Activated CD8-positive, alpha-beta T cell treated with anti-CD3 and anti-CD28 coated beads, Interleukin-2, amount 10 ng/mL, durations not matched to agents 7 days and 5 days (primary cell): ENCODE results near the gene ZRSR2. TPM values are rescaled to one million over a fixed set of nuclear protein-coding genes. Genes with fewer than 3 reads are reported as not detected.
"Not testable (repeated sequence)": the region's sequence is repeated elsewhere in the genome, so short reads cannot be mapped to it uniquely, and the experiment has no call there.

Source experiments
- ATAC-seq: fragments of 150-1000 bp; cut with Tn5 transposase; one replicate; pipeline ENCODE4 v1.10.0; 2021; ENCODE audit warnings: moderate library complexity
- CTCF ChIA-PET: fragments of 350-600 bp; sonication (Branson Sonifier 250); formaldehyde crosslinking; loops from one replicate; lab custom pipeline; 2021; ENCODE audit warnings: antibody characterized with exemption; lab: Charles Lee
- POLR2A ChIA-PET: fragments of 350-600 bp; sonication (Branson Sonifier 250); formaldehyde crosslinking; loops from one replicate; lab custom pipeline; 2021; ENCODE audit warnings: antibody characterized with exemption; lab: Charles Lee
- DNase-seq: peaks from one replicate; pipeline ENCODE4 v3.0.0-alpha.2; 2020
- H3K27ac Mint-ChIP-seq: one replicate; pipeline ENCODE4 v1.8.0; 2021; ENCODE audit warnings: mild to moderate bottlenecking, mixed read lengths
- H3K27me3 Mint-ChIP-seq: one replicate; pipeline ENCODE4 v1.8.0; 2021; ENCODE audit warnings: low read depth, mixed read lengths
- H3K36me3 Mint-ChIP-seq: one replicate; pipeline ENCODE4 v1.8.0; 2021; ENCODE audit warnings: low read depth, mixed read lengths
- H3K4me1 Mint-ChIP-seq: one replicate; pipeline ENCODE4 v1.8.0; 2021; ENCODE audit warnings: low read depth, mixed read lengths
- H3K4me3 Mint-ChIP-seq: one replicate; pipeline ENCODE4 v1.8.0; 2021; ENCODE audit warnings: mild to moderate bottlenecking, mixed read lengths
- H3K9me3 Mint-ChIP-seq: one replicate; pipeline ENCODE4 v1.8.0; 2022; ENCODE audit warnings: mixed read lengths; ENCODE audit not compliant: insufficient read depth
- total RNA-seq, 2 experiments: library from RNA; stranded (reverse); gene quantifications; one replicate each; pipeline ENCODE4 v1.2.3, GENCODE V29; 2021

The ZRSR2 gene
- total RNA-seq, 2 experiments from 2014 or later = 15.9 to 16.0 TPM

DNA sequence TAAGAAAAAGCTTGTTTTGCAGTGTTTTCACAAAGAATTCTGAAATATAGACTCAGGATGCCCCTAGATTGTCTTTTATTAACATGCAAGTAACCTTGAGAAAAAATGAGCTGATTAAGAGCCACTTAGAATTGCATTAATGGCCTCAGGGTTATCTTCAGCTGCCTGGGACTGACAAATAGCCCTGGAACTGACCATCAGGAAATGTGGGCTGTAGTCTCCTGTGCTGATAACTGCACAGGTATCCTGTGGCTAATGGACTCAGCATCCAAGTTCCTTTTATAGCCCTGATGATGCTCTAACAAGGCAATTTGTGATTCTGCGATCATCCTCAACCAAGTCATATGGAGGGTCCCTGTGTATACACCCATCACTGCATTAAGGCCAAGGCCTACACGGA lies 35.2 kb upstream of the ZRSR2 start:
- Mint-ChIP-seq H3K9me3 (no peaks in the 10 kb centered on the region), H3K36me3 (peaks cover 18% of the 10 kb centered on the region), H3K27me3 (no peaks in the 10 kb centered on the region), H3K4me3 (no peak overlapping the region), H3K27ac (no peak overlapping the region), H3K4me1 (peaks cover 51% of the 10 kb centered on the region)
- no peak for ATAC-seq
- DNase-seq = no peak
- CTCF ChIA-PET = no interaction called here
- POLR2A ChIA-PET = interaction anchor here (2.5 kb wide), 1 partner anchor 17 kb away, joined by 15 read pairs; the partner anchor contains the start of gene CA5B

DNA sequence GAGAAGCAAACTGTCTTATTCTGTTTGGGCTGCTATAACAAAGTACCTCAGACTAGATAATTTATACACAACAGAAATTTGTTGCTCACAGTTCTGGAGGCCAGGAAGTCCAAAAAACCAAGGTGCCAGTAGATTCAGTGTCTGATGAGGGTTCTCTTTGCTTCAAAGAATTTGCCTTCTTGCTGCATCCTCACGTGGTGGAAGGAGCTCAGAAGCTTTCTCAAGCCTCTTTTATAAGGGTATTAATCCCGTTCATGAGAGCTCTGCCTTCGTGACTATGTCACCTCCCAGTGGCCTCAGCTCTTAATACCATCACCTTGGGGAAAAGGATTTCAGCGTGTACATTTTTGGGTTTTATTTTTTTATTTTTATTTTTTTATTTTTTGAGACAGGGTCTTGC lies 32.1 kb upstream of the ZRSR2 start:
- H3K27ac Mint-ChIP-seq = peak overlapping the region; percentile 82
- H3K4me1 Mint-ChIP-seq = peaks cover 30% of the 10 kb centered on the region
- peaks cover 7% of the 10 kb centered on the region for H3K36me3 Mint-ChIP-seq
- DNase-seq (peak; percentile 21), ATAC-seq (peak; percentile 66)
- ChIA-PET CTCF (interaction anchor here (1.0 to 1.9 kb wide), 3 partner anchors 9 to 20 kb away, joined by 3 to 4 read pairs (median 3); partner anchors contain the start of gene CA5B), POLR2A (interaction anchor here (0.9 to 3.4 kb wide), 3 partner anchors 20 to 96 kb away, joined by 3 to 17 read pairs (median 3); partner anchors contain the start of genes AP1S2 and CA5B)
- no peaks in the 10 kb centered on the region for H3K27me3 Mint-ChIP-seq
- no peak overlapping the region for H3K4me3 Mint-ChIP-seq
- H3K9me3 Mint-ChIP-seq = no peaks in the 10 kb centered on the region

DNA sequence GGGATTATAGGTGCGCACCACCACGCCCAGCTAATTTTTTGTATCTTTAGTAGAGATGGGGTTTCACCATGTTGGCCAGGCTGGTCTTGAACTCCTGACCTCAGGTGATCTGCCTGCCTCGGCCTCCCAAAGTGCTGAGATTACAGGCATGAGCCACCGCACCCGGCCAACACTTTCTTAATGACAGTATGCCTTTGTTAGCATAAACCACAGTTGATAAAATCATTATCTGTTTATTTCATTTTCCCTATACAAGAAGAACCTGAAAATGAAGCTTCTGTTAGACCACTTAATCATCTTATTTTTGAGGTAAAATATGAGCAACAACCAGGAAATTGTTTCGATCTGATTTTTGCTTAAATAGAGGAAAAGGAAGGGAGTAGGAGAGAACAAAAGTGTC lies 30.4 kb upstream of the ZRSR2 start:
- H3K4me3 Mint-ChIP-seq, ATAC-seq, H3K36me3 Mint-ChIP-seq, DNase-seq, H3K27me3 Mint-ChIP-seq, H3K9me3 Mint-ChIP-seq: not testable (repeated sequence)
- ChIA-PET POLR2A (interaction anchor here (3.4 kb wide), 1 partner anchor 21 kb away, joined by 17 read pairs; the partner anchor contains the start of gene CA5B), CTCF (interaction anchor here (1.0 to 1.9 kb wide), 2 partner anchors 9 kb away, joined by 3 to 4 read pairs; no protein-coding TSS in a partner anchor)
- H3K4me1 Mint-ChIP-seq = peaks cover 26% of the 10 kb centered on the region
- peak overlapping the region; percentile 20 for H3K27ac Mint-ChIP-seq

DNA sequence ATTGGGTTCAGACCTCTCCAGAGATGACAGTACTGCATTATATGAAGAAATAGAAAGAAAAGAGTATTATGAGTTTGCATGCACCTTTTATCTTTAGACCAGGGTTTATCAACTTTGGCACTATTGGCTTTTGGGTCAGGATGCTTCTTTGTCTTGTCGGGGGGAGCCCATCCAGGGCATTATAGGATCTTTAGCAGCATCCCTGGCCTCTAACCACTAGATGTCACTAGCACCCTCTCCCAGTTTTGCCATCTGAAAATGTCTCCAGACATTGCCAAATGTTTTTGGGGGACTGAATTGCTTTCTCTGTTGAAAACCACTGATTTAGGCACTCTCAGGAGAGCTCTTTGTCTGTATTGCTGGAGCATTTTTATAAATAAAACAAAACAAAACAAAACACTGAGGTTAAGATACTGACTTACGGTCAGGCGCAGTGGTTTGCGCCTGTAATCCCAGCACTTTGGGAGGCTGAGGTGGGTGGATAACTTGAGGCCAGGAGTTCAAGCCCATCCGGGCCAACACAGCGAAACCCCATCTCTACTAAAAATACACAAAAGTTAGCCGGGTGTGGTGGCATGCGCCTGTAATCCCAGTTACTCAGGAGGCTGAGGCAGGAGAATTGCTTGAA lies 28.6 kb upstream of the ZRSR2 start:
- CTCF ChIA-PET = no interaction called here
- H3K27me3 Mint-ChIP-seq = no peaks in the 10 kb centered on the region

DNA sequence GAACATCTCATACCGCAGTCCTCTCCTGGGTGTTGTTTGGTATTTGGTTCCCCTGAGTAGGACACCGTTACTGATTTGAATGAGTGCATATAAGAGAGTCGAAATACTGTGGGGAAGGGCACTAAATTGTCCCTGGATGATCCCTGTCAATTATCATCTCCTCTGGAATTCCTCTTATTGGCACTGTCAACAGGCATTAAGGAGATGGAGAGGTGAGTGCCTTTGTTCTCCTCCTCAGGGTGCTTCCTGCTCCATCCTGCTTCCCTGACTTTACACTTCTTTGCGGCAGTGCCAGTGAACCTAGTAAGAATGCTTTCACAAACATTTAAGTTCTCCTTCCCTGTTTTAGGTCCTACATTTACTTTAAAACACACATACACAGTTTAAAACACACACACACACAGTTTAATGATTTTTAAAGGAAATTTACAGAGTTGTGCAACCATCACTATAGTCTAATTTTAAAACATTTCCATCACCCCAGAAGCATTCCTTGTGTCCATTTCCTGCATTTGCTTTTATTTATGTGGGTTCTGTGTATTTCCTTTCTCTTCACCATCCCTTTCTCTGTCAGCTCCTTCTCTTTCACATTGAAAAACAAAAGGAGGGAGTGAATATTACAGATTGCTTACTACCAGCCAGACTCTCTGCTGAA lies 20.9 kb upstream of the ZRSR2 start:
- DNase-seq (no peak), ATAC-seq (no peak)
- no peak overlapping the region for H3K4me3 Mint-ChIP-seq
- H3K4me1 Mint-ChIP-seq = peaks cover 7% of the 10 kb centered on the region
- POLR2A ChIA-PET = no interaction called here
- CTCF ChIA-PET = interaction anchor here (1.1 kb wide), 1 partner anchor 10 kb away, joined by 4 read pairs; no protein-coding TSS in a partner anchor
- no peaks in the 10 kb centered on the region for H3K9me3 Mint-ChIP-seq
- no peaks in the 10 kb centered on the region for H3K27me3 Mint-ChIP-seq
- peaks cover 12% of the 10 kb centered on the region for H3K36me3 Mint-ChIP-seq
- H3K27ac Mint-ChIP-seq = no peak overlapping the region

More for the DNA sequence above, 28.6 kb upstream of the ZRSR2 start:
- H3K9me3 Mint-ChIP-seq = no peaks in the 10 kb centered on the region
- H3K4me3 Mint-ChIP-seq = no peak overlapping the region
- no peak overlapping the region for H3K27ac Mint-ChIP-seq
- H3K36me3 Mint-ChIP-seq = no peaks in the 10 kb centered on the region
- H3K4me1 Mint-ChIP-seq = peaks cover 23% of the 10 kb centered on the region
- peak; percentile 56 for DNase-seq
- peak; percentile 72 for ATAC-seq
- POLR2A ChIA-PET = no interaction called here

DNA sequence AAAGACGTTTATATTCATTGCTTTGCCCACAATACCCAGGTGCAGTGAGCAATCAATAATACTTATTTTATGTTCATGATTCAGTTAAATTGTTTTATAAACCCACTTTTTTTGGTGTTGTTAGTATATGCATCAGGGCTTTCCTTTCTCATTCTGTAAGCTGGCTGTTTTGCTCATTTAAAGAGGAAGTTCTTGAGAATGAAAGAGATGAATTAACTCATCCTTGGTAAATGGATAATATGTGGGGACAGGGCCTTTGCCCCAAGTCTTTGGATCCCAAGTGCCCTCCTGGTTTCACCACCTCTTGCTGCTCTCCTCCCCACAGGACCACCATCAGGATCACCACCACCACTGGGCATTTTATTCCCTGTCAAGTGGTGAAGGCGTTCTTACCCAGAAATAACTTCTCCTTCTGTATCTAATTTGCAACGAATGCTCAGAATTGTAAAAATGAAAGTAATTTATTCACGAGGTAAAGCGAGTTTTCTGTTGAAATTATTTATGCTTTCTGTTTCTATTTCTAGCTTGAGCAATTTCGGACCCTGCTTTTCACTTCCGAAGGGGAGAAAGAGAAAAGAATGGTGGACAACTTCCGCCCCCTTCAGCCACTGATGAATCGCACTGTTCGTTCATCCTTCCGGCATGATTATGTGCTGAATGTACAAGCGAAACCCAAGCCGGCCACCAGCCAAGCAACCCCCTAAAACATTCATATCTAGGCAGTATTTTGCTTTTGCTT lies 8.2 kb upstream of the ZRSR2 start:
- ATAC-seq (peak; percentile 47), DNase-seq (peak; percentile 24)
- Mint-ChIP-seq H3K9me3 (no peaks in the 10 kb centered on the region), H3K36me3 (peaks cover 17% of the 10 kb centered on the region), H3K4me3 (peak overlapping the region; percentile 72), H3K27me3 (no peaks in the 10 kb centered on the region), H3K4me1 (peaks cover 6% of the 10 kb centered on the region), H3K27ac (peak overlapping the region; percentile 95)
- POLR2A ChIA-PET = interaction anchor here (1.6 to 1.9 kb wide), 3 partner anchors 8 to 44 kb away, joined by 5 to 9 read pairs (median 6); partner anchors contain the start of genes CA5B and ZRSR2
- CTCF ChIA-PET = interaction anchor here (0.9 kb wide), 3 partner anchors 15 to 44 kb away, joined by 3 to 4 read pairs (median 3); partner anchors contain the start of gene CA5B

DNA sequence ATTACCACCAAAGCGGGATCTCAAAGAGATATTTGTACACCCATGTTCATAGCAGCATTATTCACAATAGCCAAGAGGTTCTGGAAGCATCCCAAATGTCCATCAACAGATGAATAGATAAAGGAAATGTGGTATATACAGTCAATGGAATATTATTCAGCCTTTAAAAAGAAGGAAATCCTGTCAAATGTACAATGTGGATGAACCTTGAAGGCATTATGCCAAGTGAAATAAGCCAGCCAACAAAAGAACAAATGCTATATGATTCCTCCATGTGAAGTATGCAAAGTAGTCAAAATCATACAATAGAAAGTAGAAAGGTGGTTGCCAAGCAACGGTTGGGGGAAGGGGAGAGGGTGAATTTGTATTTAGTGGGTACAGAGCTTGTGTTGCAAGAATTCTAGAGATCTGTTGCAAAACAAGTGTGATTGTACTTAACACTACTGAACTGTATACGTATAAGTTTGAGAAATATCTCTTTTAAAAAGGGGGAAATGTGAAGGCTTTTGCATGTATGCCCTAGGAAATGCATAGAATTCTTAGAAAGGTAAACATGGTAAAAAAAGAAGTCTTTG lies 5.0 kb upstream of the ZRSR2 start:
- Mint-ChIP-seq H3K27ac (no peak overlapping the region), H3K4me3 (no peak overlapping the region), H3K4me1 (peaks cover 10% of the 10 kb centered on the region), H3K27me3 (no peaks in the 10 kb centered on the region), H3K36me3 (peaks cover 15% of the 10 kb centered on the region), H3K9me3 (no peaks in the 10 kb centered on the region)
- DNase-seq (no peak), ATAC-seq (no peak)
- ChIA-PET CTCF (no interaction called here), POLR2A (interaction anchor here (1.4 kb wide), 1 partner anchor 70 kb away, joined by 4 read pairs; the partner anchor contains the start of gene AP1S2)

DNA sequence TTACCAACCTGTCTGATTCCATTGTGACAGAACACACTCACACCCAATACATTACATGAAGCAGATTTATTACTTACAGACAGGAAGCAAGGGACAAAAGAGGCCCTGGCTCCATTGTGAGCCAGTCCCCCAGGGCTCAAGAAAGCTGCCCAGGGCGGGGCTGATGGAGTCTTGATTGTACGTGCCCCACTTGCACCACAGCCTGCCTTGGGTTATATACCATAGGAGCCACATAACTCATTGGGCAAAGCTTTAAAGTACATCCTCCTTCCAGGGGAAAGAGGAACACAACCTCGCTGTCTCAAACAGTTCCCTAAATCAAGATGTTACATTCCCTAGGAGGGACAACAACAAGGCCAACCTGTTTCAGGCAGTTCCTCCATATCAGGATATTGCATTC lies 3.4 kb upstream of the ZRSR2 start:
- ChIA-PET CTCF (no interaction called here), POLR2A (no interaction called here)
- ATAC-seq = no peak
- Mint-ChIP-seq H3K36me3 (peaks cover 12% of the 10 kb centered on the region), H3K9me3 (no peaks in the 10 kb centered on the region), H3K27me3 (no peaks in the 10 kb centered on the region), H3K27ac (no peak overlapping the region), H3K4me3 (no peak overlapping the region), H3K4me1 (peaks cover 9% of the 10 kb centered on the region)
- DNase-seq = no peak

DNA sequence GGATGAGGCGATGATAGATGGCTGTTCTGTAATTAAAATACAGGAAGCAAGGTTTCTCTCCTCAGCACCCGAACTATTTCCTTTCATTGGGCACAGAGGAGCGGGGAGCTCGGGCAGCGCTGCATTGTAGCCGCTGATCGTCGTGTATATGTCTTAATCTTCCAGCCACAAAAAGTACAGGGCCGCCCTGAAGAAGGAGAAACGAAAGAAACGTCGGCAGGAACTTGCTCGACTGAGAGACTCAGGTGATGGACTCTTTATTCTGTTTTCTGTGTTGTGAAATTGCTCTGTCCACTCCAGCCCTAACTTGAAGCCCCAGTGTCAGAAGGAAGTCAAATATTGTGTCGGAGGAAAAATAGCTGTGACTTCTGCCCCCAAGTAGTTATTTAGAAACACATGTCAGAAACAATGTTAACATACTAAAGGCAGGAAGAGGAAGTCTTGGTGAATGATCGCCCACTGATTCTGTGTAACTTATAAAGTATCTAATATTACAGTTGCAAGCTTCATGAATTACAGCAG lies 546 bp downstream of the ZRSR2 start:
- Mint-ChIP-seq H3K9me3 (no peaks in the 10 kb centered on the region), H3K4me3 (no peak overlapping the region), H3K4me1 (peaks cover 22% of the 10 kb centered on the region), H3K27ac (no peak overlapping the region), H3K36me3 (peaks cover 12% of the 10 kb centered on the region), H3K27me3 (no peaks in the 10 kb centered on the region)
- DNase-seq = no peak
- ChIA-PET POLR2A (interaction anchor here (0.6 to 3.0 kb wide), 15 partner anchors 9 to 1092 kb away, joined by 3 to 28 read pairs (median 3); partner anchors contain the start of genes AP1S2 and CA5B), CTCF (interaction anchor here (1.8 kb wide), 1 partner anchor 26 kb away, joined by 6 read pairs; no protein-coding TSS in a partner anchor)
- peak; percentile 31 for ATAC-seq

DNA sequence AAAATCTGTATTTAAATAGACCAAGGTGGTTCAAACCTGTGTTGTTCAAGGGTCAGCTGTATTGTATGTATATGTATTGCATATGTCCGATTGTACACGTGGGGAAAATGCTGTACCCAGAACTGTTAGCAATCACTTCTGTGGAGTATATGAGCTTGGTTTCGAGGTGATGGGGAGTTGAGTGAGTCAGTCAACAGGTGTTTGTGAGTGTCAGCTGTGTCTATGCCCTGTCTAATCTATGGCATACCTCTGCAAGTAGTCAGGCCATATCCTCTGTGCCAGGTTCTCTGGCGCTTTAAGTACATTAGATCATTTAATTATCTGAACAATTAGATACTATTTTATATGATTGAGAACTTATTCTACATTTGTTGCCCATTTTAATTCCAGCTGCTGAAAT lies 7.4 kb downstream of the ZRSR2 start:
- ChIA-PET POLR2A (no interaction called here), CTCF (no interaction called here)
- ATAC-seq (no peak), DNase-seq (no peak)
- Mint-ChIP-seq H3K9me3 (no peaks in the 10 kb centered on the region), H3K27me3 (no peaks in the 10 kb centered on the region), H3K4me3 (no peak overlapping the region), H3K4me1 (peaks cover 27% of the 10 kb centered on the region), H3K27ac (no peak overlapping the region), H3K36me3 (peaks cover 24% of the 10 kb centered on the region)

DNA sequence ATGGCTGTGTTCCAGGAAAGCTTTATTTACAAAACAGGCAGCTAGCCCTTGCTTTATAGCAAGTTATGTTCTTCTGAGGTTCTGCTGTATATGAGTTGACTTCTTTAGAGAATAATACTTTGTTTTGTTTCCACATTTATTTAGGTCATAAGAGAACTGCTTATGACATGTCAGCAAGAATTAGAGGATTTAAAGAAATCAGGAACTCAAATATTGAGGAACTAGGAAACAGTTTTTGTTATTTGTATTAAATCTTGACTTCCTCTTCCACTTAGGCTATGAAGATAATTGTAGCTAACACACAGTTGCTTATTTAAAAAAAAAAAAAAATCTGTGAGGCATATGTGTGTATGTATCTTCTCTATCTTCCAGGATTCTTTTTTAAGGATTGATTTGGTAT lies 14.3 kb downstream of the ZRSR2 start:
- DNase-seq = no peak
- Mint-ChIP-seq H3K4me1 (no peaks in the 10 kb centered on the region), H3K36me3 (peaks cover 29% of the 10 kb centered on the region), H3K4me3 (no peak overlapping the region), H3K27ac (no peak overlapping the region), H3K9me3 (no peaks in the 10 kb centered on the region), H3K27me3 (no peaks in the 10 kb centered on the region)
- ChIA-PET POLR2A (no interaction called here), CTCF (no interaction called here)
- ATAC-seq = no peak
